ENCODE data around the gene SLC19A2. TPM values are rescaled to one million over a fixed set of nuclear protein-coding genes. Genes with fewer than 3 reads are reported as not detected.

SLC19A2 gene
- total and polyA plus RNA-seq, 2 donors (not counting 3 experiments of a cell fraction or from before 2014, with no cell fraction given) = 5.2 to 5.4 TPM

- intact Hi-C loops (cut with micrococcal nuclease) = no loop called here
- Histone ChIP-seq H3K9ac (replicated peaks; ENCODE audit: extremely low read depth, insufficient read depth, low read length) (no peak overlapping the region), H3K9me1 (replicated peaks; ENCODE audit: control insufficient read depth, extremely low read depth, insufficient read depth, low read length) (no peaks in the 10 kb centered on the region), H3K4me2 (ENCODE audit: insufficient read depth, low read length) (no peak overlapping the region), H4K20me1 (replicated peaks; ENCODE audit: control insufficient read depth, extremely low read depth, insufficient read depth, low read length) (no peaks in the 10 kb centered on the region), H3K4me1 (ENCODE audit: control insufficient read depth, extremely low read depth, insufficient read depth, low read length) (no peaks in the 10 kb centered on the region), H3K27me3 (ENCODE audit: control insufficient read depth in 2 of 2, insufficient read depth in 2 of 2, low read length in 2 of 2) (no peaks in the 10 kb centered on the region), H2AFZ (ENCODE audit: low read depth, low read length) (no peak overlapping the region), H3K4me3 (replicated peaks in 1 of 3; ENCODE audit: insufficient read depth in 1 of 3, low read depth in 1 of 3, low read length in 3 of 3) (no peak overlapping the region), H3K36me3 (ENCODE audit: control insufficient read depth in 2 of 2, extremely low read depth in 1 of 2, insufficient read depth in 2 of 2, low read length in 2 of 2) (no peaks in the 10 kb centered on the region), H3K79me2 (ENCODE audit: control insufficient read depth, insufficient read depth, low read length) (no peaks in the 10 kb centered on the region), H3K9me3 (replicated peaks; ENCODE audit: control insufficient read depth, insufficient read depth, low read length) (no peaks in the 10 kb centered on the region), H3K27ac (ENCODE audit: insufficient read depth, low read depth, low read length) (no peak overlapping the region)
- BruUV-seq (replicated peaks) = no TSS peak
- ChIA-PET POLR2A (no interaction called here), CTCF (interaction anchor here (0.8 kb wide), 1 partner anchor 927 kb away, joined by 4 read pairs; no protein-coding TSS in a partner anchor)
- no peak for DNase-seq (ENCODE audit: low read depth, low spot score)
- no peak for TF ChIP-seq FOS (IDR thresholded peaks at IDR 0.05; ENCODE audit: borderline replicate concordance, insufficient read depth, low read length)
- TF ChIP-seq CTCF (IDR thresholded peaks at IDR 0.05; ENCODE audit: extremely low read depth in 1 of 2, insufficient read depth in 1 of 2, low read depth in 1 of 2, low read length in 2 of 2) = no peak
- no peak for TF ChIP-seq POLR2A (IDR thresholded peaks at IDR 0.05; ENCODE audit: low read depth, low read length)
- no peak for TF ChIP-seq MYC (IDR thresholded peaks at IDR 0.05; ENCODE audit: low read depth, low read length)
- no peak for TF ChIP-seq JUN (IDR thresholded peaks at IDR 0.05; ENCODE audit: borderline replicate concordance, insufficient read depth, insufficient read length, low read depth)
- no peak for TF ChIP-seq GATA2 (IDR thresholded peaks at IDR 0.05; ENCODE audit: insufficient read depth, insufficient read length, low read depth, low read length)
- no peak for TF ChIP-seq POLR2AphosphoS5 (IDR thresholded peaks at IDR 0.05; ENCODE audit: insufficient read depth, low read depth, low read length)
- dilution Hi-C loops (cut with MboI; ENCODE audit: extremely low pct_ligation_motif_present, low sequenced_read_pairs) = no loop called here
- FAIRE-seq = no peak
Observed at GRCh38 chr1:169530448-169530847, 44.7 kb upstream of the SLC19A2 start.

All from endothelial cell of umbilical vein (primary cell).